ENCODE measurements around the gene MIA3. TPM values are rescaled to one million over a fixed set of nuclear protein-coding genes. Genes with fewer than 3 reads are reported as not detected.

Gene MIA3
- total and polyA plus RNA-seq, 2 experiments from 2014 or later: 31.9 to 34.8 TPM

DNA sequence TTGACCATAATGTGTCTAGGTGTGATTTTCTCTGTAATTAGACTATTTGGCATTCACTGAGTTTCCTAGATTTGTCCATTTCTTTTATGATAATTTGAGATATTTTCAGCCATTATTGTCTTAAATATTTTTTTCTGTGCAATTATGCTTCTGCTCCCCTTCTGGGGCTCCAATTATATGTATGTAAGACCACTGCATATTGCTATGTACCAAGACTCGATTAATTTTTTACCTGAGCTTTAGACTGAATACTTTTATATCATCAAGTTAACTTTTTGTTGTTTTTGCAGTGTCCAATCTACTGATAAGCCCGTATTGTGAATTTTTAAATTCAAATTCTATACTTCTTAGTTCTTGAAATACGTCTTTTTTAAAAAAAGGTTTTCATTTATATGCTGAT, 23.1 kb upstream of the MIA3 start:
- H3K9me3 ChIP-seq (ENCODE audit: low read depth): peaks cover 6% of the 10 kb centered on the region
- H3K79me2 ChIP-seq: no peaks in the 10 kb centered on the region
- no peaks in the 10 kb centered on the region for H4K20me1 ChIP-seq (ENCODE audit: insufficient read depth, poor library complexity, severe bottlenecking)
- no peak overlapping the region for H3K27ac ChIP-seq
- no peak for DNase-seq (ENCODE audit: low spot score)
- no peak overlapping the region for H3K4me2 ChIP-seq
- TF ChIP-seq, protein P1, sequence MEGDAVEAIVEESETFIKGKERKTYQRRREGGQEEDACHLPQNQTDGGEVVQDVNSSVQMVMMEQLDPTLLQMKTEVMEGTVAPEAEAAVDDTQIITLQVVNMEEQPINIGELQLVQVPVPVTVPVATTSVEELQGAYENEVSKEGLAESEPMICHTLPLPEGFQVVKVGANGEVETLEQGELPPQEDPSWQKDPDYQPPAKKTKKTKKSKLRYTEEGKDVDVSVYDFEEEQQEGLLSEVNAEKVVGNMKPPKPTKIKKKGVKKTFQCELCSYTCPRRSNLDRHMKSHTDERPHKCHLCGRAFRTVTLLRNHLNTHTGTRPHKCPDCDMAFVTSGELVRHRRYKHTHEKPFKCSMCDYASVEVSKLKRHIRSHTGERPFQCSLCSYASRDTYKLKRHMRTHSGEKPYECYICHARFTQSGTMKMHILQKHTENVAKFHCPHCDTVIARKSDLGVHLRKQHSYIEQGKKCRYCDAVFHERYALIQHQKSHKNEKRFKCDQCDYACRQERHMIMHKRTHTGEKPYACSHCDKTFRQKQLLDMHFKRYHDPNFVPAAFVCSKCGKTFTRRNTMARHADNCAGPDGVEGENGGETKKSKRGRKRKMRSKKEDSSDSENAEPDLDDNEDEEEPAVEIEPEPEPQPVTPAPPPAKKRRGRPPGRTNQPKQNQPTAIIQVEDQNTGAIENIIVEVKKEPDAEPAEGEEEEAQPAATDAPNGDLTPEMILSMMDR (IDR thresholded peaks at IDR 0.05; ENCODE audit: poor library complexity): no peak
- TF ChIP-seq EZH2phosphoT487 (IDR thresholded peaks at IDR 0.05; ENCODE audit: low read depth, severe bottlenecking, unreplicated experiment) (no peak), EZH2 (IDR thresholded peaks at IDR 0.05; ENCODE audit: borderline replicate concordance) (no peak)
- H3K4me3 ChIP-seq: no peak overlapping the region
- H2AFZ ChIP-seq: no peak overlapping the region
- H3K4me1 ChIP-seq (ENCODE audit: insufficient read depth): peaks cover 5% of the 10 kb centered on the region
- no peaks in the 10 kb centered on the region for H3K9me2 ChIP-seq (replicated peaks; ENCODE audit: insufficient read depth)
- no peaks in the 10 kb centered on the region for H3K36me3 ChIP-seq (replicated peaks; ENCODE audit: insufficient read depth, low read depth)
- 87% methylated on average over 3 of the region's 3 CpGs for WGBS (ENCODE audit: low lambda C conversion rate, missing lambda C conversion rate)
- no peaks in the 10 kb centered on the region for H3K27me3 ChIP-seq

GRCh38 chr1:222596696-222597095, 21.2 kb upstream of the MIA3 start:
- H3K9me3 ChIP-seq (ENCODE audit: low read depth): peaks cover 6% of the 10 kb centered on the region
- H3K4me3 ChIP-seq: no peak overlapping the region
- DNase-seq (ENCODE audit: low spot score): no peak
- H3K27ac ChIP-seq: no peak overlapping the region
- H3K79me2 ChIP-seq: no peaks in the 10 kb centered on the region
- no peaks in the 10 kb centered on the region for H3K36me3 ChIP-seq (replicated peaks; ENCODE audit: insufficient read depth, low read depth)
- TF ChIP-seq, protein P1 (IDR thresholded peaks at IDR 0.05; ENCODE audit: poor library complexity): no peak
- TF ChIP-seq EZH2 (IDR thresholded peaks at IDR 0.05; ENCODE audit: borderline replicate concordance) (no peak), EZH2phosphoT487 (IDR thresholded peaks at IDR 0.05; ENCODE audit: low read depth, severe bottlenecking, unreplicated experiment) (no peak)
- no peaks in the 10 kb centered on the region for H4K20me1 ChIP-seq (ENCODE audit: insufficient read depth, poor library complexity, severe bottlenecking)
- no peaks in the 10 kb centered on the region for H3K4me1 ChIP-seq (ENCODE audit: insufficient read depth)
- H3K9me2 ChIP-seq (replicated peaks; ENCODE audit: insufficient read depth): no peaks in the 10 kb centered on the region
- H3K27me3 ChIP-seq: no peaks in the 10 kb centered on the region
- no peak overlapping the region for H2AFZ ChIP-seq
- 84% methylated on average over 4 of the region's 4 CpGs for WGBS (ENCODE audit: low lambda C conversion rate, missing lambda C conversion rate)
- H3K4me2 ChIP-seq: no peak overlapping the region

DNA sequence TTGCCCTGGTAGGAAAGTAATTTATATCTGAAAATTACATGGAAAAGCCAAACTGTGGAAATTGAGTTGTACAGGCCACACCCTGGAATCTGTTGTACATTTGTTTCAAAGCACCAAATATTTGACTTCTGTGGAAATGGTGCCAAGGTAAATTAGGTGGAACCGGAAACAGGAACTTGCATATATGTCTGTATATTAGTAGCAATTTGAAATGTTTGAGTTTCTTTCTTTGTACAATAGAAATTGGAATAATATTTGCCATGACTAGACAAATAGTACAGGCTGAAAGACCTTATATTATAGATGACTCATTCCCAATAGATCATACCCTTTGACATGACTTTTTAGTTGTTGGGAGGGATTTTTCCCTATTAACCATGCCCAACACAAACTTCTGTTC, 17.6 kb upstream of the MIA3 start:
- TF ChIP-seq, protein P1 (IDR thresholded peaks at IDR 0.05; ENCODE audit: poor library complexity): no peak
- TF ChIP-seq EZH2phosphoT487 (IDR thresholded peaks at IDR 0.05; ENCODE audit: low read depth, severe bottlenecking, unreplicated experiment) (no peak), EZH2 (IDR thresholded peaks at IDR 0.05; ENCODE audit: borderline replicate concordance) (no peak)
- 71% methylated on average over 1 of the region's 1 CpG for WGBS (ENCODE audit: low lambda C conversion rate, missing lambda C conversion rate)
- Histone ChIP-seq H3K27me3 (no peaks in the 10 kb centered on the region), H3K36me3 (replicated peaks; ENCODE audit: insufficient read depth, low read depth) (no peaks in the 10 kb centered on the region), H3K4me1 (ENCODE audit: insufficient read depth) (no peaks in the 10 kb centered on the region), H3K79me2 (no peaks in the 10 kb centered on the region), H2AFZ (no peak overlapping the region), H4K20me1 (ENCODE audit: insufficient read depth, poor library complexity, severe bottlenecking) (no peaks in the 10 kb centered on the region), H3K9me2 (replicated peaks; ENCODE audit: insufficient read depth) (no peaks in the 10 kb centered on the region), H3K4me2 (no peak overlapping the region), H3K27ac (no peak overlapping the region), H3K4me3 (no peak overlapping the region), H3K9me3 (ENCODE audit: low read depth) (no peaks in the 10 kb centered on the region)
- no peak for DNase-seq (ENCODE audit: low spot score)

GRCh38 chr1:222601257-222601656, 16.6 kb upstream of the MIA3 start:
- Histone ChIP-seq H3K4me2 (no peak overlapping the region), H3K27ac (no peak overlapping the region), H3K4me3 (no peak overlapping the region), H2AFZ (no peak overlapping the region), H4K20me1 (ENCODE audit: insufficient read depth, poor library complexity, severe bottlenecking) (no peaks in the 10 kb centered on the region), H3K79me2 (no peaks in the 10 kb centered on the region), H3K9me3 (ENCODE audit: low read depth) (no peaks in the 10 kb centered on the region), H3K27me3 (no peaks in the 10 kb centered on the region), H3K36me3 (replicated peaks; ENCODE audit: insufficient read depth, low read depth) (no peaks in the 10 kb centered on the region), H3K4me1 (ENCODE audit: insufficient read depth) (no peaks in the 10 kb centered on the region), H3K9me2 (replicated peaks; ENCODE audit: insufficient read depth) (no peaks in the 10 kb centered on the region)
- 86% methylated on average over 3 of the region's 3 CpGs for WGBS (ENCODE audit: low lambda C conversion rate, missing lambda C conversion rate)
- no peak for TF ChIP-seq EZH2phosphoT487 (IDR thresholded peaks at IDR 0.05; ENCODE audit: low read depth, severe bottlenecking, unreplicated experiment)
- no peak for DNase-seq (ENCODE audit: low spot score)
